LNCAP (cell line): Measurements from ENCODE around the gene TTYH3.

Experiments used
- TF ChIP-seq, protein P1 (sequence below): fragments of 450-650 bp; IDR thresholded peaks from 2 replicates; pipeline ENCODE4 v1.5.1; 2017; ENCODE audit warnings: mild to moderate bottlenecking

The TTYH3 gene

GRCh38 chr7:2687881-2688318 is 56.1 kb downstream of the TTYH3 start, which contains the start of gene AMZ1:
Gene AMZ1, plus strand, starts transcription at chr7:2688202. Its CDS starts 12,250 bp downstream, at chr7:2700452.
- TF ChIP-seq, protein P1, sequence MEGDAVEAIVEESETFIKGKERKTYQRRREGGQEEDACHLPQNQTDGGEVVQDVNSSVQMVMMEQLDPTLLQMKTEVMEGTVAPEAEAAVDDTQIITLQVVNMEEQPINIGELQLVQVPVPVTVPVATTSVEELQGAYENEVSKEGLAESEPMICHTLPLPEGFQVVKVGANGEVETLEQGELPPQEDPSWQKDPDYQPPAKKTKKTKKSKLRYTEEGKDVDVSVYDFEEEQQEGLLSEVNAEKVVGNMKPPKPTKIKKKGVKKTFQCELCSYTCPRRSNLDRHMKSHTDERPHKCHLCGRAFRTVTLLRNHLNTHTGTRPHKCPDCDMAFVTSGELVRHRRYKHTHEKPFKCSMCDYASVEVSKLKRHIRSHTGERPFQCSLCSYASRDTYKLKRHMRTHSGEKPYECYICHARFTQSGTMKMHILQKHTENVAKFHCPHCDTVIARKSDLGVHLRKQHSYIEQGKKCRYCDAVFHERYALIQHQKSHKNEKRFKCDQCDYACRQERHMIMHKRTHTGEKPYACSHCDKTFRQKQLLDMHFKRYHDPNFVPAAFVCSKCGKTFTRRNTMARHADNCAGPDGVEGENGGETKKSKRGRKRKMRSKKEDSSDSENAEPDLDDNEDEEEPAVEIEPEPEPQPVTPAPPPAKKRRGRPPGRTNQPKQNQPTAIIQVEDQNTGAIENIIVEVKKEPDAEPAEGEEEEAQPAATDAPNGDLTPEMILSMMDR = no peak

GRCh38 chr7:2688409-2689342 is 56.9 kb downstream of the TTYH3 start:
- TF ChIP-seq, protein P1 = no peak

DNA sequence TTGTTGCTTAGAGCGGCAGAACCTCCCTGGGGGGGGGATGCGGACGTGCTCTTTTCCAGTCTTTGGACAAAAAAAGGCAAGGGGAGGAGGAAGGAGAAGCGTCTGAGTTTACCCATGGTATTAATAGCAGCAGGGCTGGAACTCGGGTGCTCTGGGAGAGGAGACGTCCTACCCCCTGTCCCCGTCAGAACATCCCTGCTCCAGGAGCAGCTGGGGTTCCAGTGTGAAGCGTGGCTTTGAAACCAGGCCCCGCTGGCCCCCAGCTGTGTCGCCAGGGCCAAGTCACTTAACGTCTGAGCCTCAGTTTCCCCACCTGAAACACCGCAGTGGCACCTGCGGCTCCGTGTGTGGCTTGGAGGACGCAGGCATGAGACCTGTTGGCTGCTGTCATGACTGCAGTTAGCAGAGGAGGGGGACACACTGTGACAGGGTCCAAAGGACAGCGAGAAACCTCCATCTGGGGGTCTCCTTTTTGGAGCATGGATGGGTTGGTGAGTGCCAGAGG is 57.6 kb downstream of the TTYH3 start:
- TF ChIP-seq, protein P1 = no peak

GRCh38 chr7:2689951-2690705 is 58.3 kb downstream of the TTYH3 start:
- TF ChIP-seq, protein P1 = no peak

GRCh38 chr7:2691011-2691707 is 59.4 kb downstream of the TTYH3 start:
- TF ChIP-seq, protein P1 = no peak

GRCh38 chr7:2692543-2692942 is 60.8 kb downstream of the TTYH3 start:
- TF ChIP-seq, protein P1 = no peak
